Stimulated activated CD4-positive, alpha-beta T cell treated with anti-CD3 and anti-CD28 coated beads, Interleukin-12 subunit alpha, Interleukin-12 subunit beta, amount 100 ng/mL, for 24 hours (primary cell): Measurements from ENCODE around the gene SKA2.
"Not testable (repeated sequence)": the region's sequence is repeated elsewhere in the genome, so short reads cannot be mapped to it uniquely, and the experiment has no call there.

Source experiments
- DNase-seq, 2 experiments: peaks; one replicate each; pipeline ENCODE4 v3.0.0-alpha.2; 2020; ENCODE audit warnings: low read depth in 2 of 2

SKA2 gene

DNA sequence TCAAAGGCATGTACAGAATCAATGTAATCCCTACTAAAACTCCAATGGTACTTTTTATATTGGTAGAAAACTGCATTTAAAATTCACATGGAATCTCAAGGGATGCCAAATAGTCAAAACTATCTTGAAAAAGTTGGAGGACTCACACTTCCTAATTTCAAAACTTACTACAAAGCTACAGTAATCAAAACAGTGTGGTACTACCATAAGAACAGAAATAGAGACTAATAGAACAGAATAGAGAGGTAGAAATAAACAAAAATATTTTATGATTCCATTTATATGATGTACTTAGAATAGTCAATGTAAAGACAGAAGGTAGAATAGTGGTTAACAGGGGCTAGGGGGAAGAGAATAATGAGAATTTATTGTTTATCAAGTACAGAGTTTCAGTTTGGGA lies 57.1 kb downstream of the SKA2 start:
- no peak for DNase-seq

DNA sequence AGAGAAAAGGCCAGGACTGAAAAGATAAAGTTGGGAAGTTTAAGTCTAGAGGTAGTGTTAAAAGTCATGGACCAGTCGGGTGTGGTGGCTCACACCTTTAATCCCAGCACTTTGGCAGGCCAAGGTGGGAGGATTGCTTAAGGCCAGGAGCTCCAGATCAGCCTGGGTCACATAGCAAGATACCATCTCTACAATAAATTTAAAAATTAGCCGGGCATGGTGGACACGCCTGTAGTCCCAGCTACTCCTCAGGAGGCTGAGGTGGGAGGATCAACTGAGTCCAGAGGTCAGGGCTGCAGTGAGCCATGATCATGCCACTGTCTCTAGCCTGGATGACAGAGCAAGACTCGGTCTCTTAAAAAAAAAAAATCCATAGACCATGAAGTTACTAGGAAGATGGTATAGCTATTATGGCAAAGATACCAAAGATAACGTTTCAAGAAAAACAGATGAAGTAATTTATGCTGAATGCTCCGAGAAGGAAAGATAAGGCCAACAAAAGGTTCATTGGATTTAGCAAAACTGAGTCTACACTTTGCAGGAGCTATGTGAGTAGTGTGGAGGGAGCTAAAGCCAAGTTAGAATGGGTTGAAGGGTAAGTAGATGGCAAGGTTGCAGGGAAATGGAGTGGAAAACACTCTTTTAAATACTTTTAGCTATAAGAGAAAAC lies 60.0 kb downstream of the SKA2 start:
- no peak for DNase-seq

DNA sequence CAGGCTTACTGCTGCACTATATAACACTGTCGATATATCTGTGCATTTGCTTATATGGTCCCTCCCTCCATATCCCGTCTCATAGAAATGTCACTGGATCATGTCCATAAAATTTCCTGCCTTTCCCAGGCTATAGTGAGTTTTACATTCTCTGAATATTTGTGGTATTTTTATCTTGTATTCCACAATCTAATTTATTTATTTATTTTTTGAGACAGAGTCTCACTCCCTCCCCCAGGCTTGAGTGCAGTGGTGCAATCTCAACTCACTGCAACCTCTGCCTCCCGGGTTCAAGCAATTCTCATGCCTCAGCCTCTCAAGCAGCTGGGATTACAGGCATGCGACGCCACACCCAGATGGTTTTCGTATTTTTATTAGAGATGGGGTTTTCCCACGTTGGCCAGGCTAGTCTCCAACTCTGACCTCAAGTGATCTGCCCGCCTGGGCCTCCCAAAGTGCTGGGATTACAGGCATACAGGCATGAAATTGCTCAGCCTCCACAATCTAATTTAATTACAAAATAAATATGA lies 61.2 kb downstream of the SKA2 start:
- DNase-seq = no peak

GRCh38 chr17:59093145-59093701 lies 61.8 kb downstream of the SKA2 start:
- DNase-seq = no peak

GRCh38 chr17:59090593-59090992 lies 64.4 kb downstream of the SKA2 start:
- not testable (repeated sequence) for DNase-seq

GRCh38 chr17:59084154-59084553 lies 70.8 kb downstream of the SKA2 start:
- no peak for DNase-seq

DNA sequence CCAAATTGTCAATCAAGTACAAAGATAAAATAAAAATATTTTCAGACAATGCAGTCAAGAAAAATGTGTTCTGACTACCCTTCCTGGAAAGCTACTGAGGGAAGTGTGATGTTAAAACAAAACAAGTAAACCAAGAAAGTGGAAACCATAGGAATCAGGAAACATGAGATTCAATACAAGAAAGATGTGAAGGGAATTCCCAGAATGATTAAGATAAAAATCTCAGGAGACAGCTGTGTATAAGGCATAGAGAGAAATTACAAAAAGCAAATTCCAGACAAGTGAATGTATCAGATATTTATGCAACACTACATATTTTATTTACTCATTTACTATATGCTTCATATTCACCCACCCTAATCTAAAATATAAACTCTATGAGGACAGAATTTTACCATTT lies 80.5 kb downstream of the SKA2 start:
- no peak for DNase-seq

DNA sequence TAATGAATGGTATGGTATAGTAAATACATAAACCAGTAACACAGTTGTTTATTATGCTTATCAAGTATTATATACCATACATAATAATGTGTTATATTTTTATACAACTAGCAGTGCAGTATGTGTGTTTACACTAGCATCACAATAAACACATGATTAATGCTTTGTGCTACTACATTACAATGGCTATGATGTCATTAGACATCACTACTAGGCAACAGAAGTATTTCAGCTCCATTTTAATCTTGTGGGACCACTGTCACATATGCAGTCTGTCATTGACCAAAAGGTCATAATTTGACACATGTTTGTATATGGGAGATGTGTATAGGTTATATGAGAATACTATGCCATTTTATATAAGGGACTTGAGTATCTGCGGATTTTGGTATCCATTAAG lies 81.0 kb downstream of the SKA2 start:
- no peak for DNase-seq

DNA sequence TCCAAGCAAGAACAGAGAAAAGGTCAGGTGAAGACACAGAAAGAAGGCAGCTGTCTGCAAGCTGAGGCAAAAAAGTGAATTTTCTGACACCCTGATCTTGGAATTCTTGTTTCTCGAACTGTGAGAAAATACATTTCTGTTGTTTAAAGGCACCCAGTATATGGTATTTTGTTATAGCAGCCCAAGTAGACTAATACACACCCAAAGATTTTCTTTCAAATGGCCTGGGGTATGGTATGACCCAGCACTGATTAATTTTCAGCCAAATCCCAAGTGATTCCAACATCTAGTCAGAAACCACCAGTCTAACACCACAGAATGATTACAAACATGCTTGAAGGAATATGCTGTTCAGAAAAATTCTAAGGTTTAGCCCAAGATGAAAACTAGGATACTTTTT lies 85.1 kb downstream of the SKA2 start:
- DNase-seq = no peak

GRCh38 chr17:59067756-59068155 lies 87.2 kb downstream of the SKA2 start:
- no peak for DNase-seq

GRCh38 chr17:59067340-59067739 lies 87.6 kb downstream of the SKA2 start:
- no peak for DNase-seq

GRCh38 chr17:59062509-59062908 lies 92.5 kb downstream of the SKA2 start:
- DNase-seq = no peak
